Large intestine (tissue), 3 donors: ENCODE results near the gene MVB12A. TPM values are rescaled to one million over a fixed set of nuclear protein-coding genes. Genes with fewer than 3 reads are reported as not detected.
A peak's percentile ranks its signal among the peaks of the same experiment; 100 is the strongest.

Experiments
- DNase-seq, 2 donors: peaks; one replicate each; pipeline versions ENCODE4 v3.0.0 to v3.0.0-alpha.2; 2013
- H3K27ac ChIP-seq: one replicate; pipeline ENCODE4 v1.5.1; 2013; ENCODE audit warnings: low read length
- H3K27me3 ChIP-seq: 2 replicates; pipeline ENCODE4 v1.6.1; 2013; ENCODE audit warnings: low read length; ENCODE audit not compliant: control insufficient read depth, insufficient read depth
- H3K36me3 ChIP-seq: 2 replicates; pipeline ENCODE4 v1.6.1; 2013; ENCODE audit warnings: low read length; ENCODE audit not compliant: control insufficient read depth, insufficient read depth
- H3K4me1 ChIP-seq: one replicate; pipeline ENCODE4 v1.6.1; 2013; ENCODE audit warnings: low read length; ENCODE audit not compliant: control insufficient read depth, insufficient read depth
- H3K4me3 ChIP-seq: one replicate; pipeline ENCODE4 v1.5.1; 2013; ENCODE audit warnings: low read length
- H3K9me3 ChIP-seq: one replicate; pipeline ENCODE4 v1.6.1; 2013; ENCODE audit warnings: mild to moderate bottlenecking, low read depth, low read length, moderate library complexity; ENCODE audit not compliant: control insufficient read depth
- WGBS: methylation state at CpG from one replicate; pipeline ENCODE4 v1.1.5; 2013; ENCODE audit warnings: low lambda C conversion rate; ENCODE audit not compliant: insufficient coverage; 5-methylcytosine and 5-hydroxymethylcytosine counted together
- polyA plus RNA-seq: library from polyadenylated mRNA; unstranded; fragments of 120-200 nt; gene quantifications from one replicate; pipeline ENCODE4 v1.2.1, GENCODE V29; 2013

The MVB12A gene
- polyA plus RNA-seq, 1 donor: 53.5 TPM

DNA sequence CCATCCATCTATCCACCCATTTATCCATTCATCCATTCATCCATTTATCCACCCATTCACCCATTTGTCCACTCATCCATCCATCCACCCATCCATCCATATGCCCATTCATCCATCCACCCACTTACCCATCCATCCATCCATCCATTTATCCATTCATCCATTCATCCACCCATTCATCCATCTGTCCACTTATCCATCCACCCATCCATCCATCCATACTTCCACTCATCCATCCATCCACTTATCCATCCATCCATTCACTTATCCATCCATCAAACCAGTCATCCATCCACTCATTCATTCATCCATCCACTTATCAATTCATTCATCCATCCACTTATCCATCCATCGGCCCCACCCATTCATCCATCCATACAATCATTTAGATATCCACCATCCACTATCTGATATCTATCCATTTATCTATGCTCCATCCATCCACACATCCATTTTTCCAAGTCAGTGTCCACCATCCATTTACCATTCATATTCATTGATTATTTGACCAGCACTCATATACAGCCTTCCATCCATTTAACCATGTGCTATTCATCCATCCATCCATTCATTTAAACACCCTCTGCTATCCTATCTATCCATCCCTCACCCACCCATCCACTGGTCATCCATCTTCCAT, 25.8 kb downstream of the MVB12A start:
- H3K4me1 ChIP-seq: peaks cover 2% of the 10 kb centered on the region
- H3K36me3 ChIP-seq: no peaks in the 10 kb centered on the region
- peaks cover 2% of the 10 kb centered on the region for H3K9me3 ChIP-seq
- no peak overlapping the region for H3K27ac ChIP-seq
- H3K27me3 ChIP-seq: peaks cover 13% of the 10 kb centered on the region
- H3K4me3 ChIP-seq: no peak overlapping the region
- WGBS: 100% methylated on average over 1 of the region's 1 CpG
- DNase-seq: no peak

- peaks cover 2% of the 10 kb centered on the region for H3K4me1 ChIP-seq
- peaks cover 3% of the 10 kb centered on the region for H3K9me3 ChIP-seq
- no peaks in the 10 kb centered on the region for H3K36me3 ChIP-seq
- H3K27me3 ChIP-seq: peaks cover 13% of the 10 kb centered on the region
- no peak overlapping the region for H3K4me3 ChIP-seq
- H3K27ac ChIP-seq: no peak overlapping the region
- WGBS: no CpG with 5 or more reads among the region's 5 CpGs
- no peak for DNase-seq
Observed at GRCh38 chr19:17447704-17448130, 27.9 kb downstream of the MVB12A start.

GRCh38 chr19:17448131-17448967, 28.5 kb downstream of the MVB12A start, which contains the start of gene TMEM221:
Gene TMEM221, minus strand, starts transcription at chr19:17448668. Its CDS starts 206 bp downstream, at chr19:17448462.
- H3K9me3 ChIP-seq: peaks cover 3% of the 10 kb centered on the region
- peak within 1 kb of the TSS; percentile 31 for H3K4me3 ChIP-seq
- H3K27me3 ChIP-seq: peaks cover 13% of the 10 kb centered on the region
- no peak for DNase-seq
- H3K36me3 ChIP-seq: no peaks in the 10 kb centered on the region
- H3K4me1 ChIP-seq: peaks cover 2% of the 10 kb centered on the region
- WGBS: no CpG with 5 or more reads among the region's 81 CpGs
- no peak within 1 kb of the TSS for H3K27ac ChIP-seq

DNA sequence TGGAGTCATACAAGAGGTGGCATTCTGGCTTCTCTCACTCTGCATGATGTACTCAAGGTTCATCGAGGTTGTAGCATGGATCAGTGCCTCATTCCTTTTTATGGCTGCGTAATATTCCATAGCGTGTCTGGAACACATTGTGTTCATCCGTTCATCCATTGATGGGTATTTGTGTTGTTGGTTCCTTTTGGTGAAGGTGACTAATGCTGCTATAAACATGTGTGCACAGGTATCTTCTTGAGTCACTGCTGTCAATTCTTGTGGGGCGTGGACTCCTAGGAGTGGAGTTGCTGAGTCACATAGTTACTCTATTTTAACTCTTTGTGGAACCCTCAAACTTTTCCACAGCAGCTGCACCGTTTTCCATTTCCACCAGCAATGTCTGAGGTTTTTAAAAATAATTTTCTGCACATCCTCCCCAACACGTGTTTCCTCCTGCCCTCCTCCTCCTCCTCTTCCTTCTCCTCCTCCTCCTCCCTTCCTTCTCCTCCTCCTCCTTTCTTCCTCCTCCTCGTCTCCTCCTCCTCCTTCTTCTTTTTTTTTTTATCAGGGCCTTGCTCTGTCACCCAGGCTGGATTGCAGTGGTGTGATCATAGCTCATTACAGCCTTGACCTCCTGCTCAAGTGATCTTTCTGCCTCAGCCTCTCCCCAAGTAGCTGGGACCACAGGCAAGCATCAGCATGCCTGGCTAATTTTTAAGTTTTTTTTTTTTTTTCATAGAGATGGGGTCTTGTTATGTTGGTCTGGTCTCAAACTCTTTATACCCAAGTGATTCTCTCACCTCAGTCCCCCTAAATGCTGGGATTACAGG, 30.6 kb downstream of the MVB12A start:
- 14% methylated on average over 1 of the region's 8 CpGs for WGBS
- no peak overlapping the region for H3K4me3 ChIP-seq
- H3K27ac ChIP-seq: no peak overlapping the region
- DNase-seq: no peak
- no peaks in the 10 kb centered on the region for H3K36me3 ChIP-seq
- H3K9me3 ChIP-seq: peaks cover 3% of the 10 kb centered on the region
- H3K4me1 ChIP-seq: peaks cover 2% of the 10 kb centered on the region
- H3K27me3 ChIP-seq: peaks cover 33% of the 10 kb centered on the region

- H3K4me1 ChIP-seq: peaks cover 2% of the 10 kb centered on the region
- peaks cover 3% of the 10 kb centered on the region for H3K9me3 ChIP-seq
- peaks cover 47% of the 10 kb centered on the region for H3K27me3 ChIP-seq
- H3K36me3 ChIP-seq: no peaks in the 10 kb centered on the region
- no CpG with 5 or more reads among the region's 4 CpGs for WGBS
- H3K4me3 ChIP-seq: no peak overlapping the region
- H3K27ac ChIP-seq: no peak overlapping the region
- no peak for DNase-seq
Observed at GRCh38 chr19:17451820-17452219, 32.0 kb downstream of the MVB12A start.

GRCh38 chr19:17454576-17455071, 34.8 kb downstream of the MVB12A start:
- peaks cover 49% of the 10 kb centered on the region for H3K27me3 ChIP-seq
- DNase-seq: no peak
- H3K36me3 ChIP-seq: no peaks in the 10 kb centered on the region
- H3K9me3 ChIP-seq: peaks cover 3% of the 10 kb centered on the region
- no peaks in the 10 kb centered on the region for H3K4me1 ChIP-seq
- H3K4me3 ChIP-seq: no peak overlapping the region
- no peak overlapping the region for H3K27ac ChIP-seq
- no CpG with 5 or more reads among the region's 13 CpGs for WGBS

DNA sequence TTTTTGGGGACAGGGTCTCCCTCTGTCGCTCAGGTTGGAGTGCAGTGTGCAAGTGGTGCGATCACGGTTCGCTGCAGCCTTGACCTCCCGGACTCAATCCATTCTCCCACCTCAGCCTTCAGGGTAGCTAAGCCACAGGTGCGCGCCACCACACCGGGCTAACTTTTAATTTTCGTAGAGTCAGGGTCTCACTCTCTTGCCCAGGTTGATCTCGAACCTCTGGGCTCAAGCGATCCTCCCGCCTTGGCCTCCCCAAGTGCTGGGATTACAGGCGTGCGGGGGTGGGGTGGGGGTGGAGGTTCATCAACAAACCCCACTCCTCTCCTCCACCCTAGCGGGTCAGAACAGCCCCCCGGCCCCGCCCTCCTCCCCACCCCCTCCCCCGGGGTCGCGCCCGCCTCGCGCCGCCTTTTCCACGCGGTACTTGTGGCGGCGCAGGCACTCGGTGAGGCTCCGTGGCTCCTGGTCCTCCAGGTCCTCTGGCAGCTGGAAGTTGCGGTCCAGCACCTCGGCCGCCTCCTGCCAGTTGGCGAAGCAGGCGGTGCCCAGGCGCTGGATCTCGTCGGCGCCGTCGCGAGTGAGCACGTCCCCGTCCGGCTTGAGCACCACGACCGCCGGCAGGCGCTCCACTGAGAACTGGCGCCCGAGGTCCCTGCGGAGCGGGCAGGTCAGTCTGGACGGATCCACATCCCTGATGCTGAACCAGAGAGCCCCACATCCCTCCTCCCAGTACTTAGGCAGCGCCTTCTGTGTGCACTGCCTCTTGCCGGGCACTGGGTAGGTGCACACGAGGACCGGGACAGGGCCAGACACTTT, 35.7 kb downstream of the MVB12A start:
- H3K4me1 ChIP-seq: no peaks in the 10 kb centered on the region
- no CpG with 5 or more reads among the region's 58 CpGs for WGBS
- no peak overlapping the region for H3K27ac ChIP-seq
- peaks cover 46% of the 10 kb centered on the region for H3K27me3 ChIP-seq
- H3K36me3 ChIP-seq: no peaks in the 10 kb centered on the region
- H3K9me3 ChIP-seq: peaks cover 2% of the 10 kb centered on the region
- H3K4me3 ChIP-seq: no peak overlapping the region
- no peak for DNase-seq

- H3K27ac ChIP-seq: no peak overlapping the region
- H3K4me1 ChIP-seq: no peaks in the 10 kb centered on the region
- peaks cover 46% of the 10 kb centered on the region for H3K27me3 ChIP-seq
- H3K36me3 ChIP-seq: no peaks in the 10 kb centered on the region
- WGBS: no CpG with 5 or more reads among the region's 11 CpGs
- no peaks in the 10 kb centered on the region for H3K9me3 ChIP-seq
- no peak overlapping the region for H3K4me3 ChIP-seq
- DNase-seq: no peak
Observed at GRCh38 chr19:17456127-17456526, 36.3 kb downstream of the MVB12A start.

GRCh38 chr19:17457616-17458015, 37.8 kb downstream of the MVB12A start:
- WGBS: no CpG with 5 or more reads among the region's 6 CpGs
- no peaks in the 10 kb centered on the region for H3K9me3 ChIP-seq
- H3K27me3 ChIP-seq: peaks cover 46% of the 10 kb centered on the region
- DNase-seq: no peak
- no peak overlapping the region for H3K27ac ChIP-seq
- no peak overlapping the region for H3K4me3 ChIP-seq
- H3K36me3 ChIP-seq: no peaks in the 10 kb centered on the region
- H3K4me1 ChIP-seq: no peaks in the 10 kb centered on the region
